HEK293T (cell line): ENCODE data around the gene IFNA10.
"Not testable (repeated sequence)": the region's sequence is repeated elsewhere in the genome, so short reads cannot be mapped to it uniquely, and the experiment has no call there.

Experiments
- CTCF ChIA-PET: fragments of 350-600 bp; formaldehyde crosslinking; extraction: SDS; loops from one replicate; lab custom pipeline; 2021; ENCODE audit warnings: antibody characterized with exemption, inconsistent platforms; lab: Yijun Ruan, JAX
- POLR2A ChIA-PET: fragments of 350-600 bp; formaldehyde crosslinking; extraction: SDS; loops from one replicate; lab custom pipeline; 2020; ENCODE audit warnings: antibody characterized with exemption, inconsistent platforms; lab: Yijun Ruan, JAX
- DNase-seq: peaks from one replicate; pipeline ENCODE4 v3.0.0; 2012; ENCODE audit warnings: mixed read lengths; ENCODE audit errors: extremely low spot score
- ARNT ChIP-seq: fragments of 450-650 bp; IDR thresholded peaks from 2 replicates; pipeline ENCODE4 v1.6.1; 2017; ENCODE audit warnings: mild to moderate bottlenecking
- BHLHE40 ChIP-seq: fragments of 450-650 bp; IDR thresholded peaks from 2 replicates; pipeline ENCODE4 v1.6.1; 2016; ENCODE audit warnings: mild to moderate bottlenecking, moderate library complexity, borderline replicate concordance
- CTBP1 ChIP-seq: fragments of 450-650 bp; IDR thresholded peaks from 2 replicates; pipeline ENCODE4 v1.6.1; 2016; ENCODE audit warnings: borderline replicate concordance
- ELF4 ChIP-seq: fragments of 450-650 bp; IDR thresholded peaks from 2 replicates; pipeline ENCODE4 v1.6.1; 2017; ENCODE audit warnings: antibody characterized with exemption
- FOXA1 ChIP-seq: fragments of 450-650 bp; IDR thresholded peaks from 2 replicates; pipeline ENCODE4 v1.6.1; 2016; ENCODE audit warnings: mild to moderate bottlenecking
- FOXK2 ChIP-seq: fragments of 450-650 bp; IDR thresholded peaks from 2 replicates; pipeline ENCODE4 v1.6.1; 2016; ENCODE audit warnings: mild to moderate bottlenecking
- FOXM1 ChIP-seq: fragments of 450-650 bp; IDR thresholded peaks from 2 replicates; pipeline ENCODE4 v1.6.1; 2017; ENCODE audit warnings: mild to moderate bottlenecking, borderline replicate concordance
- HDGF ChIP-seq: fragments of 450-650 bp; IDR thresholded peaks from 2 replicates; pipeline ENCODE4 v1.6.1; 2017; ENCODE audit warnings: antibody characterized with exemption, borderline replicate concordance
- L3MBTL2 ChIP-seq: fragments of 450-650 bp; conservative IDR thresholded peaks from 2 replicates; pipeline ENCODE4 v1.6.1; 2016; ENCODE audit warnings: mild to moderate bottlenecking
- LEF1 ChIP-seq: fragments of 450-650 bp; IDR thresholded peaks from 2 replicates; pipeline ENCODE4 v1.6.1; 2017; ENCODE audit warnings: mild to moderate bottlenecking, borderline replicate concordance
- NFRKB ChIP-seq: fragments of 450-650 bp; IDR thresholded peaks from 2 replicates; pipeline ENCODE4 v1.6.1; 2016; ENCODE audit warnings: mild to moderate bottlenecking, moderate library complexity
- SP1 ChIP-seq: fragments of 450-650 bp; IDR thresholded peaks from 2 replicates; pipeline ENCODE4 v1.6.1; 2017
- SUZ12 ChIP-seq: fragments of 450-650 bp; IDR thresholded peaks from 2 replicates; pipeline ENCODE4 v1.6.1; 2016; ENCODE audit warnings: mild to moderate bottlenecking
- TARDBP ChIP-seq: fragments of 450-650 bp; IDR thresholded peaks from 2 replicates; pipeline ENCODE4 v1.6.1; 2016
- ZNF384 ChIP-seq: fragments of 450-650 bp; IDR thresholded peaks from 2 replicates; pipeline ENCODE4 v1.6.1; 2016

Gene IFNA10

DNA sequence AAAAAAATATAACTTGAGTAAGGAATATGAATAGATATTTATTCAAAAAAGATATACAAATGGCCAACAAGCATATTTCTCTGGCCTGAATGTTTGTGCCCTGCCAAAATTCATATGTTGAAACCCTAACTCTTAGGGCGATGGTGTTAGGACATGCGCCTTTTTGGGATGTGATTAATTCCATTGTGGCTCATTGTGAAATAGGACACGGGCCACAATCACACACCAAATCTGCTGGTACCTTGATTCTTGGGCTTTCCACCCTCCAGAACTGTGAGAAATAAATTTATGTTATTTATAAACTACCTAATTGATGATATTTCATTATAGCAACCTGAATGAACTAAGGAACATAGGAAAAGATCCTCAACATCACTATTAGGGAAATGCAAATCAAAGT is 34.8 kb downstream of the IFNA10 start:
- DNase-seq: no peak
- CTCF ChIA-PET: no interaction called here
- TF ChIP-seq NFRKB: no peak
- no peak for TF ChIP-seq ELF4
- TF ChIP-seq FOXA1: no peak
- TF ChIP-seq ZNF384: no peak
- no peak for TF ChIP-seq BHLHE40
- no peak for TF ChIP-seq FOXK2
- no peak for TF ChIP-seq SUZ12
- TF ChIP-seq ARNT: no peak
- TF ChIP-seq TARDBP: no peak
- TF ChIP-seq LEF1: no peak
- no peak for TF ChIP-seq L3MBTL2
- no peak for TF ChIP-seq SP1
- no peak for TF ChIP-seq FOXM1
- POLR2A ChIA-PET: no interaction called here

DNA sequence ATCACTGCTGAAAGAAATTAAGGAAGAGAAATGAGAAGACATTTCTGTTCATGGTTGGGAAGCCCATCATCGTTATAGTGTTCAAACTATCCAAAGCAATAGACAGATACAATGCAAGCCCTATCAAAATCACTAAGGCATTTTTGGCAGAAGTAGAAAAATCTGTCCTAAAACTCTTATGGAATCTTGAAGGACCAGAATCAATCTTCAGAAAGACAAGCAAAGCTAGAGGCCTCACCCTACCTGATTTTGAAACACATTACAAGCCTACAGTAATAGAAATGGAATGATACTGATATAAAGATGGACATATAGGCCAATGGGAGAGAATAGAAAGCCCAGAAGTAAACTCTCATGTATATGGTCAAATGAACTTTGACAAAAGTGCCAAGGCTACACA is 35.6 kb downstream of the IFNA10 start:
- no peak for DNase-seq
- POLR2A ChIA-PET: no interaction called here
- TF ChIP-seq TARDBP (no peak), ELF4 (no peak), L3MBTL2 (no peak), HDGF (no peak), LEF1 (no peak), FOXA1 (no peak)
- CTCF ChIA-PET: no interaction called here

DNA sequence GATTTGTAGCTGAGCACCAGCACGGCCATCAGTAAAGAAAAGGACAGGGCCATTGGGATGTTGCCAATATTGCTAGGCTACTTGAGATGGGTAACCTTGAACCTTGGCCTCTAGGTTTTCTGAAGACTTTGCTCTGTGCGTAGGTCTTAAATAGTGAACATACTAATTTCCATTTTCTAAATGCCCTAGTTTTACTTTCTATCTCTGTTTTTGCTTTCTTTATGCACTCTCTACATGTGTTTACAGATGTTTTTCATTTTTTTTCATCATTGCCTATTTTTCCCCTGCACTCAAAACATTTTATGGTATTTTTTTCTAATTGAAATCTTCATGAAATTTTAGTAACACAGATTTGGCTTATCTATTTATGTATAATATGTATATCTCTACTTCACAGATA is 40.4 kb downstream of the IFNA10 start, which contains the start of gene IFNA21:
Gene IFNA21, minus strand, starts transcription at position 101 of the 400 bp plus-strand sequence. Its CDS starts 48 bp downstream, at position 53.
- DNase-seq, CTCF ChIA-PET, POLR2A ChIA-PET: not testable (repeated sequence)

DNA sequence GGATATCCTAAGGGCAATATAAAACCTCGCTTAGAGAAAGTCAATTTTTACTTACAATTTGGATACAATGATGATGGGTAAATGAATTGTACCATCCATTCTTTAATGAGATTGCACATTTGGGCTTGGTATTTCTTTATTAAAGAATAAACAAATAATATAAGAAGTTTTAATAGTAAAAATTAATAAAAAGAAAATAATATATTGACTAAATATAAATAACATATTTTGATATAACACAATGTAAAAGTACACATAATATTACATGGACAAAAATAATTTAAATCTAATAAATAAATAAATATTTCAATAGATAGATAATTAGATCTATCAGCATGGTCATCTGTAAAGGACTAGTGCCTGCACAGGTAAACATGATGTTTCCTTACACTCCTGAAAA is 41.4 kb downstream of the IFNA10 start:
- DNase-seq: no peak
- TF ChIP-seq TARDBP (no peak), CTBP1 (no peak), FOXK2 (no peak)
- ChIA-PET CTCF (no interaction called here), POLR2A (no interaction called here)

DNA sequence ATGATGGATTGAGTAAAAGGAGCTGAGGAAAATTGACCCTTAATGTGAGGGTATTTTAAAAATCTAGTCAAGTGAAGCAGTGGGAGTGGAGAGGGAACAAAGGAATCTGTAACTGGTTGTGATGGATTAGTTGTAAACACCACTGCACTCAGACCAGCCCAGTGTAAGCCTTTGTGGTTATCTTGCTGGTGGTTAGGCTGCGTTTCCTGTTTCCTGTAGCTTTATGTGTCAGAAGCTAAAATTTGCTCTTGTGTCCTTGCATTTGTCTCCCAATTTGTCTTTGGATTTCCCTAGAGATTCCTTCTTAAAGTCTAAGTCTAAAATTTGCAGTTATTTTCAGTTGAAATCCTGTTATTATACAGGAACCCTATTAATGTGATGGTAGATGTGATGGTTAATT is 46.8 kb downstream of the IFNA10 start:
- no peak for DNase-seq
- TF ChIP-seq NFRKB: no peak
- no peak for TF ChIP-seq L3MBTL2
- no peak for TF ChIP-seq ARNT
- no peak for TF ChIP-seq FOXM1
- POLR2A ChIA-PET: no interaction called here
- CTCF ChIA-PET: interaction anchor here (1.0 kb wide), 1 partner anchor 159 kb away, joined by 7 read pairs; no protein-coding TSS in a partner anchor
